HEK293 (cell line): ENCODE results near the gene SERAC1.

ENCODE experiments used
- CTCF ChIA-PET: fragments of 350-600 bp; formaldehyde crosslinking; extraction: SDS; loops from one replicate; lab custom pipeline; 2021; ENCODE audit warnings: antibody characterized with exemption; lab: Yijun Ruan, JAX
- POLR2A ChIA-PET: fragments of 300-600 bp; formaldehyde crosslinking; extraction: SDS; loops from one replicate; lab custom pipeline; 2020; ENCODE audit warnings: antibody characterized with exemption, inconsistent platforms; lab: Yijun Ruan, JAX
- H3K27ac ChIP-seq: fragments of 200-500 bp; sonication (Bioruptor generic); 2 replicates; pipeline ENCODE4 v1.5.1; 2014; ENCODE audit warnings: low read depth, low read length, control low read depth, inconsistent platforms; ENCODE audit errors: extremely low read depth
- H3K36me3 ChIP-seq, 2 experiments: fragments of 200-500 bp in 1 of 2; sonication (Bioruptor generic) in 1 of 2; 1 replicate in 1 of 2; 2 replicates in 1 of 2; pipeline ENCODE4 v1.5.1; 2014 to 2017; ENCODE audit warnings: inconsistent platforms in 2 of 2, low read length in 2 of 2; ENCODE audit not compliant: control insufficient read depth in 2 of 2, insufficient read depth in 1 of 2
- H3K4me1 ChIP-seq: fragments of 200-500 bp; sonication (Bioruptor generic); 2 replicates; pipeline ENCODE4 v1.5.1; 2014; ENCODE audit warnings: mild to moderate bottlenecking, low read length, inconsistent platforms; ENCODE audit not compliant: control insufficient read depth, insufficient read depth
- H3K4me3 ChIP-seq: 2 replicates; pipeline ENCODE4 v1.5.1; 2011; ENCODE audit warnings: low read depth, mild to moderate bottlenecking, control low read depth, low read length, moderate library complexity
- H3K9me3 ChIP-seq: fragments of 200-500 bp; sonication (Bioruptor generic); 2 replicates; pipeline ENCODE4 v1.5.1; 2014; ENCODE audit warnings: low read depth, low read length, inconsistent platforms; ENCODE audit not compliant: control insufficient read depth, insufficient read depth
- FEZF1 ChIP-seq: fragments of 450-650 bp; formaldehyde crosslinking; IDR thresholded peaks from 2 replicates; pipeline ENCODE4 v1.5.1; 2016; ENCODE audit warnings: missing biosample characterization, missing genetic modification characterization
- KLF8 ChIP-seq: fragments of 450-650 bp; formaldehyde crosslinking; IDR thresholded peaks from 2 replicates; pipeline ENCODE4 v1.5.1; 2016; ENCODE audit warnings: missing biosample characterization, missing genetic modification characterization
- PRDM1 ChIP-seq: fragments of 450-650 bp; formaldehyde crosslinking; IDR thresholded peaks from 2 replicates; pipeline ENCODE4; 2016; ENCODE audit warnings: missing biosample characterization, missing genetic modification characterization
- SCRT2 ChIP-seq: fragments of 450-650 bp; formaldehyde crosslinking; IDR thresholded peaks from 2 replicates; pipeline ENCODE4 v1.5.1; 2016; ENCODE audit warnings: missing biosample characterization, missing genetic modification characterization
- ZNF302 ChIP-seq: fragments of 450-650 bp; formaldehyde crosslinking; IDR thresholded peaks from 2 replicates; pipeline ENCODE4 v1.5.1; 2016; ENCODE audit warnings: missing biosample characterization, missing genetic modification characterization, low read depth
- ZNF510 ChIP-seq: fragments of 450-650 bp; formaldehyde crosslinking; IDR thresholded peaks from 2 replicates; pipeline ENCODE4 v1.5.1; 2018; ENCODE audit warnings: mild to moderate bottlenecking, missing genetic modification characterization, missing biosample characterization; ENCODE audit not compliant: insufficient replicate concordance
- ZNF558 ChIP-seq: fragments of 450-650 bp; formaldehyde crosslinking; IDR thresholded peaks from 2 replicates; pipeline ENCODE4 v1.5.1; 2016; ENCODE audit warnings: missing biosample characterization, missing genetic modification characterization
- ZNF654 ChIP-seq: fragments of 450-650 bp; formaldehyde crosslinking; IDR thresholded peaks from 2 replicates; pipeline ENCODE4 v1.5.1; 2016; ENCODE audit warnings: low read depth, missing biosample characterization, missing genetic modification characterization
- ZNF660 ChIP-seq: fragments of 450-650 bp; IDR thresholded peaks from 2 replicates; pipeline ENCODE4 v1.5.1; 2018; ENCODE audit warnings: missing biosample characterization, mild to moderate bottlenecking, missing genetic modification characterization
- ZSCAN16 ChIP-seq: fragments of 450-650 bp; formaldehyde crosslinking; IDR thresholded peaks from 2 replicates; pipeline ENCODE4 v1.5.1; 2016; ENCODE audit warnings: missing biosample characterization, missing genetic modification characterization
- TF ChIP-seq, protein P1 (sequence below): fragments of 450-650 bp; formaldehyde crosslinking; conservative IDR thresholded peaks from 2 replicates; pipeline ENCODE4 v1.5.1; 2016; ENCODE audit warnings: low read depth, missing biosample characterization, missing genetic modification characterization
- TF ChIP-seq, protein P2 (sequence below): fragments of 450-650 bp; formaldehyde crosslinking; IDR thresholded peaks from 2 replicates; pipeline ENCODE4 v1.5.1; 2016; ENCODE audit warnings: missing biosample characterization, missing genetic modification characterization
- TF ChIP-seq, protein P3 (sequence below): fragments of 450-650 bp; formaldehyde crosslinking; IDR thresholded peaks from 2 replicates; pipeline ENCODE4; 2016; ENCODE audit warnings: missing biosample characterization, missing genetic modification characterization

The SERAC1 gene

DNA sequence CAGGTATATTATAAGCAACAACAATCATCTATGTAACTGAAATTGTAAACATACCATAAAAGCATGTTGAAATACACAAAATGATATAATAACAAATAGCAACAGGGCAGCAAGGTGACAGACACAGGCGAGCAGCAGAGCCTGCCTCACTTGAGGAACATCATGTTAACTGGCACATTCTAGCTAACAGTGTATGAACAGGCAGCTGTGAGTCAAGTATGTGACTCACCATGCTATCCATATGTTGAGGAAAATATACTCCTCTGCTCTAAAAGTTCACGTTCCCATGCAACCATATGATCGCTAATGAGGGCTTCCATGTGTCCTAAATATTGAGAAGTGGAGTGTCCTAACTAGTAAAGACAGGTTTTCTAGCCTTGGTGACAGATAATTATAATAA is 18.4 kb downstream of the SERAC1 start (continued):
- TF ChIP-seq SCRT2 (tag by site-specific recombination) (peak; percentile 41; the same call in 1 of the 2 replicates), ZNF558 (tag by site-specific recombination) (no peak)

DNA sequence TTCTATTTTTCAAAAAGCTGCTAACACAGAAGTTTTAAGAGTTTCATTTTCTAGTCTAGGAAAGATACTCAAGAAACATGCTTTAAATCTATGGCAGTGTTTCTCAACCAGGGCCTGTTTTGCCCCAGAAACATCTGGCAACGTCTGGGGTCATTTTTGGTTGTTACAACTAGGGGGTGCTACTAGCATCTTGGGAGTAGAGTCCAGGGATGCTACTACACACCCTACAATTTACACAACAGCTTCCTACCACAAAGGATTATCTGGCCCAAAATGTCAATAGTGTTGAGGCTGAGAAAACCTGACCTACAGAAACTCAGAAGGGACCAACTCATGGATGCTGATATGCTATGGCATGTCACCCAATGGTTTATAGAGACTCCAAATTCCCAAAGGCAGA is 24.4 kb downstream of the SERAC1 start:
- TF ChIP-seq ZNF302 (tag by site-specific recombination) (no peak), ZNF654 (tag by site-specific recombination) (peak; percentile 24; the same call in 1 of the 2 replicates)
- TF ChIP-seq, all 188 proteins: peak for 1
- H3K27ac ChIP-seq, result no peak overlapping the region
- POLR2A ChIA-PET, result no interaction called here
- H3K36me3 ChIP-seq, result peaks cover 24 to 38% of the 10 kb centered on the region in 2 experiments
- H3K9me3 ChIP-seq, result no peaks in the 10 kb centered on the region
- H3K4me3 ChIP-seq, result no peak overlapping the region
- CTCF ChIA-PET, result interaction anchor here (0.8 to 10.1 kb wide), 13 partner anchors 10 to 901 kb away, joined by 3 to 103 read pairs (median 4); no protein-coding TSS in a partner anchor
- H3K4me1 ChIP-seq, result no peaks in the 10 kb centered on the region

DNA sequence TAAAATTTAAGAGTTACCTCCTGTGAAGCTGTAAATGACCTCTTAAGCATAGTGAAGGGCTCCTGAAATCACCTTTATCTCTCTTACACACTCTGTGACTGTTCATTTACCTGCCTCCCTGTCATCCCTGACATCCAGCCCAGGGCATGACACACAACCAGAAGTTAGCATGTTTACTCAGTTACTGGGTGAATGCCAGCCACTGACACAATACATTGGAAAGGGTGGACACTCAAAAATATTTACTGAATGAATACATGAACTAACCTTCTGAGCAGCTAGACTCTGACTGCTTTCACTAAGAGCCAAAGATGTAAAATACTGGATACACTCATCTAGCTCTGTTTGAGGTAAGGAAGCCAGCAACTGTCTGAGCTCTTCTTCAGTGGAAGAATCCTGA is 25.3 kb downstream of the SERAC1 start:
- ChIA-PET CTCF (interaction anchor here (0.6 to 10.1 kb wide), 10 partner anchors 10 to 1955 kb away, joined by 3 to 103 read pairs (median 4); no protein-coding TSS in a partner anchor), POLR2A (interaction anchor here (0.6 to 0.7 kb wide), 2 partner anchors 41 to 502 kb away, joined by 3 to 5 read pairs; partner anchors contain the start of gene DYNLT1)
- no peaks in the 10 kb centered on the region for H3K9me3 ChIP-seq
- no peak overlapping the region for H3K27ac ChIP-seq
- TF ChIP-seq ZSCAN16 (tag by site-specific recombination), result no peak
- peak; percentile 33; the same call in 1 of the 2 replicates for TF ChIP-seq FEZF1 (tag by site-specific recombination)
- TF ChIP-seq ZNF510 (tag by site-specific recombination), result no peak
- no peak for TF ChIP-seq ZNF660
- TF ChIP-seq KLF8 (tag by site-specific recombination), result no peak
- H3K4me3 ChIP-seq, result no peak overlapping the region
- H3K4me1 ChIP-seq, result no peaks in the 10 kb centered on the region
- H3K36me3 ChIP-seq, result peaks cover 24 to 38% of the 10 kb centered on the region in 2 experiments

DNA sequence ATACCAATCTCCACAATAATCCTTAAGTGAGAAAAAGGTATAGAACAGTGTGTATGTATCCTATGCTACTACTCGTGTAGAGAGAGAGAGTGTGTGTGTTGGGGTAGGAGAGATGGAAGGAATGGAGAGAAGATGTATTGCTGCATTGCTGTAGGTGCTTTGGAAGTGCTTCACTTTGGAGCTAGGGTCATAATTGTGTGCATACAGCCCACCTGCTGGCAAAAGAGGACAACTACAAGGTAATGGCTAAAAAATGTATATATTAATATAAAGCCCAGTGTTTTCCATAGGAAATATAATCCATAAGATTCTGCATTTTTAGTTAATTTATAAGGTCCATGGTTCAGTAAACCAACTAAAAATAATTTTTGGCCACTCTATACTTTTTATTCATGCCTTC is 36.1 kb downstream of the SERAC1 start:
- ChIA-PET CTCF (interaction anchor here (0.5 to 5.6 kb wide), 24 partner anchors 10 to 1793 kb away, joined by 3 to 103 read pairs (median 3); no protein-coding TSS in a partner anchor), POLR2A (no interaction called here)
- H3K4me1 ChIP-seq, result no peaks in the 10 kb centered on the region
- H3K4me3 ChIP-seq, result no peak overlapping the region
- H3K27ac ChIP-seq, result no peak overlapping the region
- peaks cover 4 to 7% of the 10 kb centered on the region in 2 experiments for H3K36me3 ChIP-seq
- no peaks in the 10 kb centered on the region for H3K9me3 ChIP-seq
- TF ChIP-seq, protein P1, sequence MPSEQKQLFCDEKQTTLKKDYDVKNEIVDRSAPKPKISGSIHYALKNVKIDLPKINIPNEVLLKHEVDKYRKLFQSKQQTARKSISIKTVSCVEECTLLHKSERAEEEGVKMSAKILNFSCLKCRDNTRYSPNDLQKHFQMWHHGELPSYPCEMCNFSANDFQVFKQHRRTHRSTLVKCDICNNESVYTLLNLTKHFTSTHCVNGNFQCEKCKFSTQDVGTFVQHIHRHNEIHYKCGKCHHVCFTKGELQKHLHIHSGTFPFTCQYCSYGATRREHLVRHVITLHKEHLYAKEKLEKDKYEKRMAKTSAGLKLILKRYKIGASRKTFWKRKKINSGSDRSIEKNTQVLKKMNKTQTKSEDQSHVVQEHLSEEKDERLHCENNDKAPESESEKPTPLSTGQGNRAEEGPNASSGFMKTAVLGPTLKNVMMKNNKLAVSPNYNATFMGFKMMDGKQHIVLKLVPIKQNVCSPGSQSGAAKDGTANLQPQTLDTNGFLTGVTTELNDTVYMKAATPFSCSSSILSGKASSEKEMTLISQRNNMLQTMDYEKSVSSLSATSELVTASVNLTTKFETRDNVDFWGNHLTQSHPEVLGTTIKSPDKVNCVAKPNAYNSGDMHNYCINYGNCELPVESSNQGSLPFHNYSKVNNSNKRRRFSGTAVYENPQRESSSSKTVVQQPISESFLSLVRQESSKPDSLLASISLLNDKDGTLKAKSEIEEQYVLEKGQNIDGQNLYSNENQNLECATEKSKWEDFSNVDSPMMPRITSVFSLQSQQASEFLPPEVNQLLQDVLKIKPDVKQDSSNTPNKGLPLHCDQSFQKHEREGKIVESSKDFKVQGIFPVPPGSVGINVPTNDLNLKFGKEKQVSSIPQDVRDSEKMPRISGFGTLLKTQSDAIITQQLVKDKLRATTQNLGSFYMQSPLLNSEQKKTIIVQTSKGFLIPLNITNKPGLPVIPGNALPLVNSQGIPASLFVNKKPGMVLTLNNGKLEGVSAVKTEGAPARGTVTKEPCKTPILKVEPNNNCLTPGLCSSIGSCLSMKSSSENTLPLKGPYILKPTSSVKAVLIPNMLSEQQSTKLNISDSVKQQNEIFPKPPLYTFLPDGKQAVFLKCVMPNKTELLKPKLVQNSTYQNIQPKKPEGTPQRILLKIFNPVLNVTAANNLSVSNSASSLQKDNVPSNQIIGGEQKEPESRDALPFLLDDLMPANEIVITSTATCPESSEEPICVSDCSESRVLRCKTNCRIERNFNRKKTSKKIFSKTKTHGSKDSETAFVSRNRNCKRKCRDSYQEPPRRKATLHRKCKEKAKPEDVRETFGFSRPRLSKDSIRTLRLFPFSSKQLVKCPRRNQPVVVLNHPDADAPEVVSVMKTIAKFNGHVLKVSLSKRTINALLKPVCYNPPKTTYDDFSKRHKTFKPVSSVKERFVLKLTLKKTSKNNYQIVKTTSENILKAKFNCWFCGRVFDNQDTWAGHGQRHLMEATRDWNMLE (tag by site-specific recombination), result no peak
- TF ChIP-seq PRDM1 (tag by site-specific recombination) (peak; percentile 19; the same call in 1 of the 2 replicates), ZNF654 (tag by site-specific recombination) (peak; percentile 74)
- TF ChIP-seq, protein P2, sequence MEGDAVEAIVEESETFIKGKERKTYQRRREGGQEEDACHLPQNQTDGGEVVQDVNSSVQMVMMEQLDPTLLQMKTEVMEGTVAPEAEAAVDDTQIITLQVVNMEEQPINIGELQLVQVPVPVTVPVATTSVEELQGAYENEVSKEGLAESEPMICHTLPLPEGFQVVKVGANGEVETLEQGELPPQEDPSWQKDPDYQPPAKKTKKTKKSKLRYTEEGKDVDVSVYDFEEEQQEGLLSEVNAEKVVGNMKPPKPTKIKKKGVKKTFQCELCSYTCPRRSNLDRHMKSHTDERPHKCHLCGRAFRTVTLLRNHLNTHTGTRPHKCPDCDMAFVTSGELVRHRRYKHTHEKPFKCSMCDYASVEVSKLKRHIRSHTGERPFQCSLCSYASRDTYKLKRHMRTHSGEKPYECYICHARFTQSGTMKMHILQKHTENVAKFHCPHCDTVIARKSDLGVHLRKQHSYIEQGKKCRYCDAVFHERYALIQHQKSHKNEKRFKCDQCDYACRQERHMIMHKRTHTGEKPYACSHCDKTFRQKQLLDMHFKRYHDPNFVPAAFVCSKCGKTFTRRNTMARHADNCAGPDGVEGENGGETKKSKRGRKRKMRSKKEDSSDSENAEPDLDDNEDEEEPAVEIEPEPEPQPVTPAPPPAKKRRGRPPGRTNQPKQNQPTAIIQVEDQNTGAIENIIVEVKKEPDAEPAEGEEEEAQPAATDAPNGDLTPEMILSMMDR (tag by site-specific recombination), result peak; percentile 57; the same call in 1 of the 2 replicates
- TF ChIP-seq, protein P3, sequence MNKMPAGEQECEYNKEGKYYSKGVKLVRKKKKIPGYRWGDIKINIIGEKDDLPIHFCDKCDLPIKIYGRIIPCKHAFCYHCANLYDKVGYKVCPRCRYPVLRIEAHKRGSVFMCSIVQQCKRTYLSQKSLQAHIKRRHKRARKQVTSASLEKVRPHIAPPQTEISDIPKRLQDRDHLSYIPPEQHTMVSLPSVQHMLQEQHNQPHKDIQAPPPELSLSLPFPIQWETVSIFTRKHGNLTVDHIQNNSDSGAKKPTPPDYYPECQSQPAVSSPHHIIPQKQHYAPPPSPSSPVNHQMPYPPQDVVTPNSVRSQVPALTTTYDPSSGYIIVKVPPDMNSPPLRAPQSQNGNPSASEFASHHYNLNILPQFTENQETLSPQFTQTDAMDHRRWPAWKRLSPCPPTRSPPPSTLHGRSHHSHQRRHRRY (tag by site-specific recombination), result no peak
- TF ChIP-seq, all 188 proteins: peak for 3
